Middle frontal gyrus (tissue), 1 donor: Measurements from ENCODE around the gene APBB2.

Experiments used
- DNase-seq: peaks from one replicate; pipeline ENCODE4 v3.0.0-alpha.2; 2015; ENCODE audit warnings: low spot score; ENCODE audit errors: extremely low spot score

Gene APBB2

DNA sequence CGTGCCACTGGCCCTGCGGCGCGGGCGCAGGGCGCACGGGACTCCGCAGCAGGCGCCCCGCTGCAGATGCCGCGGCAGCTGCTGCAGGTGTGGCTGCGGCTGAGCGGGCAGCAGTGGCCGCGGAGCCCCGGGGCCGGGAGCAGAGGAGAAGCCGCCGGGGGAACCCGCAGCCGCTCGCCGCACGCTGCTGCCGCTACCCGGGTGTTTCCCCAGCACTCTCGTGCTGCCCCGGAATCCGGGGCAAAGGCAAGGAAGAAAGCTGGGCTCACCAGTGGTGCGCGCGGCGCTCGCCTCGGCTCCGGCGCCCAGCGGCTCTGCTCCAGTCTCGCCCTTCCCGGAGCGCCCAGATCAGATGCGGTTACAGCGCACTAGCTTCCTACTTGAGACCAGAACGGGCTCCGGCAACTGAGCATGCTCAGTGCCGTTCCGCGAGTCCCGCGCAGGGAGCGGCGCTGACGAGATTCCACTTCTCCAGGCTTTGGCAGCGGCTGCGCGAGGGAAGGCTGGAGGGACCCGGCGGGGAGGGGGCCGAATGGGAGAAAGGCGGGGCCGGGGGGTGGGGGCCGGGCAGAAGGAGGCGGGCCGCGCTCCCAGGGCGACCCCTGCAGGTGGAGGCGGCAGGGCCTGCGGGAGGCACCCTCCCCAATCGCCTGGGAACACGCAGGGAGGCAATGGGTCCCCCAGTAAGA, at the start of gene APBB2:
TSS of gene APBB2 (minus strand) at position 407 of the 689 bp plus-strand sequence. CDS start 181,288 bp downstream, outside the sequence.
- peak; percentile 95 for DNase-seq

DNA sequence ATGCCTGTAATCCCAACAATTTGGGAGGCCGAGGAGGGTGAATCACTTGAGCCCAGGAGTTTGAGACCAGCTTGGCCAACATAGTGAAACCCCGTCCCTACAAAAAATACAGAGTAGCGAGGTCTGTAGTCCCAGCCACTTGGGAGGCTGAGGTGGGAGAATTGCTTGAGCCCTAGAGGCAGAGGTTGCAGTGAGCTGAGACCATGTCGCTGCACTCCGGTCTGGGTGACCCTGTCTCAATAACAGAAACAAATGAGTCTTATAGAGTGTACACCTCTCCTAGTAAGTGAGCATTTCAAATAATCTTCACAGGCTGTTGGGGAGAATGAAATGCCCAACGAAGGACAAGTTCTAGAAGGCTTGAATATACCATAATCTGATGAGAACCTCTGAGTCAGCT, 47.9 kb upstream of the APBB2 start:
- DNase-seq: no peak

DNA sequence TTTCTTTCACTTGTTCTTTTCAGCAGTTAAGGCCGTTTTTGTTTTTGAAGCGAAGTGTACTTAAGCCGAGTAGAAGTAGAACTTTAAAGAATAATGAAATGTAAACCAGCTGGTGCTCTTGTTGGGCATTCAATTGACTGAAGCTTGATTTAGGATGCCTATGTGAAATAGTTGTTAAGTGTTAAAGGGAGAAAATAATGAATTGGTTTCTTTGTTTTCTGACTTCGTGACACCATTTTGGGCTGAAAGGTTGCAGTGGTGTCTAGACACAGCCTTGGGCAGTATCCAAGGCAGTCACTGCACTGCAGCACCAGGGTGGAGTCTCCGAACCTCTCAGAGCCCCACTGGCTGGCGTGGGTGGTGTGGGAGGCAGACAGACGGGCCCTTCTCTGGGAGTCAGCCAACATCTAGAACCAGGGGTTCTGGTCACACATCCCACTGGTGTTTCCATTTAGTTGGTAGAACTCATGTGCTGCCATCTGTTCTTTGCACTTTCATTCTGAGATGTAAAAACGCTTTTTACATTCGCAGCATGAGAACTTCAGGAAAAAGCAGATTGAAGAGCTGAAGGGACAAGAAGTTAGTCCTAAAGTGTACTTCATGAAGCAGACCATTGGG, 45.9 kb upstream of the APBB2 start:
- peak; percentile 29 for DNase-seq

DNA sequence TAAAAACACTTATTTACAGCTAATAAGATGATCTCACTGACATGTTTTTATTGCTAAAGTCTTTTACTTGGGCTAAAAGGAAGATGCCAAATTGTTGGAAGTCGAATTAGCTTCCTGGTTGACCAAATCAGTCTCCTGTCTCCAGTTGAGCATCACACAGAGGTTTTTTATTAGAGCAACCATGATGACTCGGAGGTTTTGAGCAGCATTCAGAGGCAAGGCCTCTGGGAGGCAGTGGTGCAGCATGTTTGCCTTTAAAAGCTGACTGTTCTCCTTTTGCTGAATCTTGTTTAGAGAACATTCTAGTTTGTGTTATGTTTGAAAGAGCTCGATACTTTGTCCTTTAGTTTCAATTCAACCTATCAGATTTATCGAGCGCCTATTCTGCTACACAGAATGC, 44.4 kb upstream of the APBB2 start:
- DNase-seq: peak; percentile 33

DNA sequence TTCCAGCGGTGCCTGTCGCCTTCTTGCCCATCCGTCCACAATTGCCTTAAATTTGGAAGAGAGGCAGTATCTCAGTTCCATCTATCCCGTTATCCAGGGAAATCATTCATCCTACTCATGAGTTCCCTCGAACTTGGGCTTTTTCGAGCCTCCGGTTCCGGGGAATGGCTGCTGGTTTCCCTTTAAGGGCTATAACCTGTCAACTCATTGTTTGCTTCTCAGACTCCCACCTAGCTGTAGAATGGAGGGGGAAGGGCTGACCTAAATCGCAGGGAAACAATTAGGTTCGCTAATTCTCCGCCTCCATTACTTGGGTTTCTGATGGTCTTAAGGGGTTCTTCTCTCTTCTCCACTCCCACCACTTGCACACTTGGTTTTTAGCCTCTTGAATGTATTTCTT, 43.6 kb upstream of the APBB2 start:
- no peak for DNase-seq

DNA sequence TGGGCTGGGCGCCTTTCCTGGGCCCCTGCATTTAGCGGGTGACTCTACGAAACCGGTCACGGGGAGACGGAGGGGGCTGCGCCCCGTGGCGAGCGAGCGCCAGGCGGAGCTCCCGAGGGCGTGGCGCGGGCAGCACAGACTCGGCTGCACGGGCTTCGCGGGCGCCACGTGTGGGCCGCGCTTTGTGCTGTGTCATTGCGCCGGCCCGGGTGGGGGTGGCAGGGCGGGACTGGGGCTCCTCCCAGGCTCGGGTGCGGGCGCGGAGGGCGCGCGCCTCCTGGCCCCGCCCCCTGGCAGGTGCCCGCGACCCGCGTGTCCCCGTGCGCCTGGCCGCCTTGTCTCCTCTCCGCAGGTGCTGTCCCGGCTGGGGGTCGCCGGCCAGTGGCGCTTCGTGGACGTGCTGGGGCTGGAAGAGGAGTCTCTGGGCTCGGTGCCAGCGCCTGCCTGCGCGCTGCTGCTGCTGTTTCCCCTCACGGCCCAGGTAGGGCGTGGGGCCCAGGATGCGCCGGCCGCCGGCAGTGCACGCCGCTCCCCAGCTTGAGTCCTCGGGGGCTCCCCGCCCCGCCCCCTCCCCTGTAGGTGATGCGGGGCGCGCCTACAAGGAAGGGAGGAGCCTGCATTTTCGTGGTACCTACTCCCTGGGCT, 43.0 kb upstream of the APBB2 start:
- DNase-seq: no peak

DNA sequence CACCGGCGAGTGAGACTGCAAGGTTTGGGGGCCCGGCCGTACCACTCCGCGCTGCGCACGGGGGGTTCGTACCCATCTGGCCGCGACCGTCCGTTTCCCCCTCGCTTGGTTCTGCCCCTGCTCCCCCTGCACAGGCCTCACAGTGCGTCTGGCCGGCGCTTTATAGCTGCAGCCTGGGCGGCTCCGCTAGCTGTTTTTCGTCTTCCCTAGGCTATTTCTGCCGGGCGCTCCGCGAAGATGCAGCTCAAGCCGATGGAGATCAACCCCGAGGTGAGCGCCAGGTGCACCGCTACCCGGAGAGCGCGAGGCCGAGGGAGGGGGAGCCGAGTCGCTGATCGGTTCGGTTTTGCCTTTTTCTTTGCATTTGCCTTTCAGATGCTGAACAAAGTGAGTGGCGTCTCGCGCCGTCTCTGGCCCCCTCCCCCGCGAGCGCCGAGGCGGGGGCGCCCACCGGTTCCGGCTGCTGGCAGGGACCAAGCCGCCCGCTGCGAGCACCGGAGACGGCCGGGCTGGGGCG, 42.5 kb upstream of the APBB2 start, which contains the start of gene UCHL1:
TSS of gene UCHL1 (plus strand) at position 189 of the 517 bp plus-strand sequence. CDS start at position 238, 49 bp downstream.
- peak; percentile 69 for DNase-seq

DNA sequence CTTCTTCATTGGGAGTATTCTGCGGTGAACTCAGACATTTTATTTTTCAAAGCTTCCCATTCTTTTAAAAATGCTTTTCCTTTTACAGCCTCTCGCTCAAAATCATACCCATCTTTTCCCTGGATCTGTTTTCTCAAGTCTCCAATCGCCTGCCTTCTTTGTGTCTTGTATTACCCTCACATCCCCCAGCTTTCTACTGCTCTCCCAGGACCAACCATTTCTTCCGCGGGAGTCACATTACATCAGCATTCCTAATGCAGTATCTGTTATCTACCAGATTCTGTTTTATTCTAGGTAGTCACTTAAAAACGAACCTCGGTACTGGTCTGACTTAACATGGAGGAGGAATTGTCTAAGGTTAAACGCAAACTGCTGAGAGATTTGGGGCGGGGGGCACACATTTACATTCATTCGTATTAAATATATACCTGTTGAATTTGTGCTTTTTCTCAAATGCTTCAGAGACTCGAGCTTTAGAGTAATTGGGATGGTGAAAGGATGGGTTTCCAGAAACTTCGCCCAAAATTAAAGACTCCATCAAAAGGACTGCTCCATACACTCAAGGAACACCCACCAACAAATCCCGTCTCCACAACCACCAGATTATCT, 41.9 kb upstream of the APBB2 start:
- no peak for DNase-seq

DNA sequence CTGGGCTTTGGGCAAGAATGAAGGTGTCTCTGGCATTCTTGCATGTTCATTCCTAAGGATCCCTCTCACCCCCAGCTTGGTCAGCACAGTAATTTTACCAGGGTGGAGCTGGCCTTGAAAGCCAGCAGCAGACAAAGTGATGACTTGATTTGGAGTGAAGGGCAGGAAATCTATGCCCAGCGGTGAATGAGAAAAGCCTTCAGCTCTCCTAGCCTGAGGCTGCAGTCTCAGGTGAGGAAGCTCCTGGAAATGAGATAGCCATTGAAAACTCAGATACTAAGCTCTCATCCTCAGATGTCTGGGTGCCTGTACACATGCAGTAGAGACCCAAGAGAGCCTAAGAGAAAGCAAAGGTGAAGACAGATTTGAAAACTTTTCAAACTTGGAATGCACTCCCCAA, 31.6 kb upstream of the APBB2 start:
- no peak for DNase-seq

DNA sequence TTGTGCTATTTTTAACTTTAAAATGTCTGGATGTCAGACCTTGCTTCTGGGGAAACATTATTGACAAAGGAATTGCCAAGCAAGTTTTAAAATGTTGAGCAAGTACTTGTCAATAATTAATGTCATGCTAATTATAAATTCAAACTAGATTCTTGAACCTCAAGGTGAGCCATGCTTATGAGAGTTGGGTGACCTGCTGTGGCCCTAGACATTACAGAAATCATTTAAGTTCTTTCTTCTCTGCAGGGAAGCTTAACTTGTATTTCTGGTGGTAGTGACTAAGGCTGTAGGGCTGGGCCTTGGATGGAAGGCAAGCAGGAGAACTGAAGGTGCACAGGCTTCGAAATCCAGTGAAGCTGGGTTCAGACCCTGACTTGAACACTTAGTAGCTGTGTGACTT, 27.6 kb upstream of the APBB2 start:
- DNase-seq: no peak

DNA sequence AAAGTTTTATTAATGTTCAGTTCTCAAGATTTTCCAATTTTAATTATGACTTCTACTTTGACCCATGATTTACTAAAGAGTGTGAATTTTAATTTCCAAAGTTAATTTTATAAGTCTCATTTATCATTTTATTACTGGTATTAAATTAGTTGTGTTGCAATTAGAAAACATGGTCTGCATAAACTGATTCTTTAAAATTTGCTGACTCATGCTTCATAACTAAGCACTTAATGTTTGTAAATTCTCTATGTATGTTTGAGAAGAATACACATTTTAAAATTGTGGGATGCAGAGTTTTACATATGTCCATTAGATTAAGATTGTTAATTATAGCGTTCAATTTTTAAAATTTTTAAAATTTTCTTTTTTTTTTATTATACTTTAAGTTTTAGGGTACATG, 22.2 kb upstream of the APBB2 start:
- DNase-seq: no peak

DNA sequence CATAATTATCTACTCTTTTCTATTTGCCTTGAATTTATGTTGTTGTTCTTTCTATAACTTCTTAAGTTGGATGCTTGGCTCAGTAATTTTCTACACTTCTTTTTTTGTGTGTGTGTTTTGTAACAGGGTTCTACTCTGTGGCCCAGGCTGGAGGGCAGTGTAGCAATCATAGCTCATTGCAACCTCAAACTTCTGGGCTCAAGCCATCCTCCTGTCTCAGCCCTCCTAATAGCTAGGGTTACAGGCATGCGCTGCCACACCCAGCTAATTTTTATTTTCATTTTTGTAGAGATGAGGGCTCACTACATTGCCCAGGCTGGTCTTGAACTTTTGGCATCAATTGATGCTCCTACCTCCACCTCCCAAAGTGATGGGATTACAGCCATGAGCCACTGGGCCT, 21.7 kb upstream of the APBB2 start:
- DNase-seq: no peak

DNA sequence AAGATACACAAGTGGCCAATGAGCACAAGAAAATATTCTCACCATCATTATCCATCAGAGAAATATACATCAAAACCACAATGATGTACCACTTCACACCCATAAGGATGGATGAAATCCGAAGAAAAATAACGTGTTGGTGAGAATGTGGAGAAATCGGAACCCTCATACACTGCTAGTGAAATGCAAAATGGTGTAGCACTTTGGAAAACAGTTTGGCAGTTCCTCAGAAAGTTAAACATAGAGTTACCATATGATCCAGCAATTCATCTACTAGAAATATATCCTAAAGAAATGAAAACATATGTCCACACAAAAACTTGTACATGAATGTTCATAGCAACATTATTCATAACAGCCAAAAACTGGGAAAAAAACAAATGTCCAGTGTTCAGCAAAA, 18.5 kb upstream of the APBB2 start:
- no peak for DNase-seq

DNA sequence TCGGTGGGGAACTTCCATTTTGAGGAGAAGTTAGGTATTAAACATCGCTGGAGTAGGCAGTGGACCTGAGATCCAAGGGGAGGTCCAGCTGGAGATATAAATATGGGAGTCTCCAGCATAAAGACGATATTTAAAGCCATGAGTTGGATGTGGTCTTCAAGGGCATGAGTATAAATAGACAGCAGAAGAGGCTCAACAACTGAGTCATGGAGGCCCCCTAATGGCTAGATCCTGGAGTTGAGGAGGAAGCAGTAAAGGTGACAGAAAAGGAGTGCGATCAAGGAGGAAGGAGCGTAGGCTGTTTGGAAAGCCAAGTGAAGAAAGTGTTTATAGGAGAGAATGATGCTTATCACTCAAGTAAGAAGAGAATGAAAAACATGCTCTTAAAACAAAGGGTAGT, 18.1 kb upstream of the APBB2 start:
- DNase-seq: no peak

DNA sequence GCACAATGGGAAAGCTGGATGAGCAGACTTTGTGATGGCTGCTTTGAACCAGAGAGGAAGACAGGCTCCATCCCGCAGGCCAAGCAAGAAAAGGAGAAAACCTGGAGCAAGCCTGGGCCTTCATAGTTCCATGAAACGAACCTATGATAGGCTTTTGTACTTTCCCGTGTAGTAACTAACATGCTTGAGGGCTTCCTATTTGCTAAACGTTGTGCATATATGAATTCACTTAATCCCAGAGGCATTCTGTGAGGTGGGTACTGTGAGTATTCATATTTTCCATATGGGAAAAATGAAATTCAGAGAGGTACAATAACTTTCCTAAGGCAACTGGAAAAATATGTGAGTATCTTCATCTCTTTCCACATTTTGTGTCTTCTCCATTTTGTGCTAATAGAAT, 13.6 kb upstream of the APBB2 start:
- DNase-seq: no peak

DNA sequence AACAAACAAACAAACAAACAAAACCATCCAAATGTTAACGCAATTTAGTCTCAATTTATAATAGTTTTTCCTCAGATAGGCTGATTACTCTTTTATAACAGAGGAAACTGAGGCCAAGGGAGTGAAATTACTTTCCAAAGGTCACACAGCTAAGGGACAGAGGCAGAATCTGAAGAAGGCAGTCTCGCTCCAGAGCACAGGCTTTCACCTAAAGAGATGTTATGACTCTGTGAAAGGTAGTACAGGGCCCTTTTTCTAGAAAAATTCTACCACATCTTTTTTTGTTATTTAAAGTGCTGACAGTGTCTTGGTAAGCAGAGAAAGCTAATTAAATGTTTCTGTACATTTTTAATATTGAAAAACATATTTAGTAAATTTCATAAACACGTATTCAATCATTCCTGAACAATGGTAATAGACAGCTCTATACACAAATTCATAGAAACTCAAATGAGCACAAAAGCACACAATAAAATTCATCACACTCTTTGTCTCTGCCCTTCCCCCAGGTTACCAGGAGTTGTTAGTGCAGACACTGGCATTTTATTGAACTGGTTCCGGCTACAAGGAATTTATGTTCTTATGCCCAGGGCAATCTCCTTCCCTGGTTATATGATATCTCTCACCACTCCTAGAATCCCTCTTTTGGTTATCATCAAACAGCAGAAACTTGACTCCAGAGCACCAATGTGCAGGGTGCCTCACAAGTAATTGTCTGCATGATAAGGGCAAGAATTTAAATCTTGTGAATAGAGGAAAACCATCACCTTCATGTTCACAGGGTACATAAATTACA, 7.7 kb upstream of the APBB2 start:
- DNase-seq: no peak

DNA sequence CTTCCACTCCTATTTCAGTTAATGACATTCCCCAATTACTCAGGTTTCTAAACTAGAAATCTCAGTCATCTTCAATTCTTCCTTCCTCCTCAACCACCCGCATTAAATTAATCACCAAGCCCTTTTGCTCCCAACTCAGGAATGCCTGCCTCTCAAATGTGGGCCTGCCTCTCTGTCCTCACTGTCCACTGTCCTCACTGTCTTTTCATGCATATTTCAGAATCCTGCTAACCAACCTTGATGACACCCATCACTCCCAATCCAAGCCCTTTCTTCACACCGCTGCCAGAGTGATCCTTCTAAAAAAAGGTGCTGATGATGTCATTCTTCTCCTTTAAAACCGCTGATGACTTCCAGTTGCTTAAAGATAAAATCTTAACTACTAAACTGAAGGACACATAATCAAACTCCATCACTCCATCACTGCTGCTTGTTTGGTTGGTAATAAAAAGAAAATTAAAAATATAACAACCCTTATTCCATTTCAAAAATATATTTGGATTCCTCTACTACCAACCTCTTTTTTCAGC, 5.1 kb upstream of the APBB2 start:
- DNase-seq: no peak

DNA sequence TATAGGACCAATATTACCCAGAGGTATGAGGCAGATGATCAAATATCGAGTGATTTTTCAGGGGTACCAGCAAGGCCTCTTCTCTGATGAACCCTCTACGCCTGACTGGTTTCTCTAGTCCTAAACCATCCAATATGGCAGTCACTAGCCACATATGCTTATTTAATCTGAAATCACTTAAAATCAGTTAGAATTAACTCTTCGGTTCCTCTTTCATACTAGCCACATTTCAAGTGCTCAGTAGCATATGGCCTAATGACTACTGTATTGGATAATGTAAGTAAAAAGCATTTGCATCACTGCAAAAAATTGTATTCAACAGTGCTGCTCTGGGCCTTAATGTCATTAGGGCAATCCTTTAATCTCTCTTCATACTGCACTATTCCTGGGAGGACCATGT, 4.4 kb upstream of the APBB2 start:
- DNase-seq: no peak

DNA sequence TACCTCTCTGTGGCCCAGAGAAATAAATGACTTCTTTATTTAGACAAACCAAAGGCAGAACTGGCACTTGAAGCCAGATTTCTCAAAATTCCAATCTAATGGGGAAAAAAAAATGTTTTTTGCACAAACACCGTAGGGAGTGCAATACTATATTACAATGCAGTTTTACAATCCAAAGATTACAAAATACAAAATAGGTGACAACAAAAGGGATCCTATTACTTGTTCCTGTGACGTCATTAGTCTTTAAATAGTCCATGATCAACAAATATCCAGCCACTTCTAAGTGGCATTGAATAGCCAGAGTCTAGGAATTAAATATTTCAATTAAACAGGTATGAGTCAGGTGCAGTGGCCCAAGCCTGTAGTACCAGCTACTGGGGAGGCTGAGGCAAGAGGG, 3.0 kb upstream of the APBB2 start:
- no peak for DNase-seq

DNA sequence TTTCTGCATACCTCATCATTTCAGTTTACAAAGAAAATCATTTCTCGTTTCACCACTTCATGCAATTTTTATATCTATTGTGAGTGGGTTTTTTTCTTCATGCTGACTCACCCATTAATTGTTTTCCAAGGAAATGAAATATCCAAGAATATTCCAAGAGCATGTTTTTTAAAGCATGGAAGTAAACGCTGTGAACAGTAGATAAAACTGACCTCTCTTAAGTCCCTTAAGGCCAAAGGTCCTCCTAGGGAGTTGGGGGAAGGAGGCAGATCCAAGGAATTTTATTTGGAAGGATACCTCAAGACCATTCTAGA, 2.6 kb upstream of the APBB2 start:
- no peak for DNase-seq
